ENCODE measurements around the gene GPR171.
"Not testable (repeated sequence)": the region's sequence is repeated elsewhere in the genome, so short reads cannot be mapped to it uniquely, and the experiment has no call there.

GPR171 gene, protein sequence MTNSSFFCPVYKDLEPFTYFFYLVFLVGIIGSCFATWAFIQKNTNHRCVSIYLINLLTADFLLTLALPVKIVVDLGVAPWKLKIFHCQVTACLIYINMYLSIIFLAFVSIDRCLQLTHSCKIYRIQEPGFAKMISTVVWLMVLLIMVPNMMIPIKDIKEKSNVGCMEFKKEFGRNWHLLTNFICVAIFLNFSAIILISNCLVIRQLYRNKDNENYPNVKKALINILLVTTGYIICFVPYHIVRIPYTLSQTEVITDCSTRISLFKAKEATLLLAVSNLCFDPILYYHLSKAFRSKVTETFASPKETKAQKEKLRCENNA

DNA sequence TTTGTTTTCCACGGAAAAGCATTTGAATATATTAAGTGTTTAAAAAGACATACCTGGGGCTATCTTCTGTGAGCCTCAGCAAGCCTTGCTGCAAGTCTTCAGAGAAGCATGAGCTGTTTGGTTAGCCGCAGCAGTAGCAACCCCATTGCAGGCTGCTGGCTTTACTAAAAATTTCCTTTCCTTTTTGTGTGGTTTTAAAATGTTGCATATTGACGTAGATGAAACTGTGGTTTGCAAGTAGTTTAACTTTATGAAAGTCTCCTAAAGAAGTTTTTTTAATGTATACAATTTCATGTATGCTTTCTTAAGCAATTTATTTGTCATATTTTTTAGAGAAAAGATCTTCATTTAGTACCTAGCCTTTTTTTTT, at the start of gene GPR171:
Gene GPR171, minus strand, starts transcription at position 166 of the 370 bp plus-strand sequence. CDS start 3,830 bp downstream, outside the sequence.
- FAIRE-seq = peak; percentile 68

GRCh38 chr3:151248772-151249337, 45.8 kb upstream of the GPR171 start:
- FAIRE-seq = peak; percentile 82

DNA sequence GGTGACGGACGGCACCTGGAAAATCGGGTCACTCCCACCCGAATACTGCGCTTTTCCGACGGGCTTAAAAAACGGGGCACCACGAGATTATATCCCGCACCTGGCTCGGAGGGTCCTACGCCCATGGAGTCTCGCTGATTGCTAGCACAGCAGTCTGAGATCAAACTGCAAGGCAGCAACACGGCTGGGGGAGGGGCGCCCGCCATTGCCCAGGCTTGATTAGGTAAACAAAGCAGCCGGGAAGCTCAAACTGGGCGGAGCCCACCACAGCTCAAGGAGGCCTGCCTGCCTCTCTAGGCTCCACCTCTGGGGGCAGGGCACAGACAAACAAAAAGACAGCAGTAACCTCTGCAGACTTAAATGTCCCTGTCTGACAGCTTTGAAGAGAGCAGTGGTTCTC, 39.0 kb upstream of the GPR171 start:
- not testable (repeated sequence) for FAIRE-seq

- FAIRE-seq = no peak
Measured at GRCh38 chr3:151236736-151237135, 33.7 kb upstream of the GPR171 start.

DNA sequence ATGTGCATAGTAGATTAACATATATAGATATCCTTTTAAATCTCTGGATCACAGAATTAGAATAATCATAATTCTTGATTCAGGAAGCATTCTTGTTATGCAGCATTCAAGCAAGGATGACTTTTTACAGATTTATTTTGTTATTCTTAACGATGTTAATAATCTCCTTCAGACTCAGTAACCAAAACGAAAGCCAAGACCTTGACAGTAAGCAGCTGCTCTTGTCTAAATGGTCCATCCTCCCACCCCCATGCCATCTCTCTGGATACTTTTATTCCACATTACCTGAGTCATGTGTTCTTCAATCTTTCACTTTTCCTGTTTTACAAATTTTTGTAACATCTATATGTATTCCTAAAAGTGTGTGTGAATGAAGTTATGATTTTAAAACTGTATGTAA, 33.3 kb upstream of the GPR171 start:
- no peak for FAIRE-seq

DNA sequence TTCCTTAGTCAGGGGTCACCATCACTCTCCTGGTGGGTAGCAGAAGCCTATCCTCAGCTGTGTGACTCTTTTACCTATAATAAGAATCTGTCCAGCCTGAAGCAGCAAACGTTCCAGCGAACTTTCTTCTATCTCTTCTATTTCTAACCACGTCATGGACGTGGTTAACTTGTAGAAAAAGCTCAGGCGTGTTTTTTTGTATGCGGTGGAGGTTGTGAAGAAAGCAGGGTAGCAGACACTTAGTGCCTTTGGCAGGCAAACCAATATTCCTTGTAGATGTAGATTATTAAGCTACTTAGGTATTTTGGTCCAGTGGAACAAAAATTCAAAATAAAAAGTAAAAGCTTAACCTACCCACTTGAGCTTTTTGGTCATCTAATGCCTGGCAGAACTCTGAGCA, 31.8 kb upstream of the GPR171 start:
- no peak for FAIRE-seq

DNA sequence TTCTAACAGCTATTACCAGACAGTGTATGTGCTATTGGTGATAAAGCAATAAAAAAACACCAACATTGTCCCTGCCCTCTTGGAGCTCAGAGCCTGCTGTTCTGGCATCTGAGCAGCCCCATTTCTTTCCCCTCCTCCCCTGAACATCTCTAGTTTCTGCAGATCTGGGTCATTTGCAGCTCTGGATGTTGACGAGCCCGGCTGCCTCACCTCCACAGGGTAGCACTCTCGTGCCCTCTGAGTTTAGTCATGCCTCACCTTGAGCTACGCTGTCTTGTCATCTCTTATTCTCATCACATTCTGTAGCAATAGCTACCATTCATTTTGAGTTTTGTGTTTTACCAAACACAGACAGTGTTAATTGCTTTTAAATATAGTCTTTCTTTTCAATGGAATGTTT, 30.0 kb upstream of the GPR171 start:
- FAIRE-seq = no peak

DNA sequence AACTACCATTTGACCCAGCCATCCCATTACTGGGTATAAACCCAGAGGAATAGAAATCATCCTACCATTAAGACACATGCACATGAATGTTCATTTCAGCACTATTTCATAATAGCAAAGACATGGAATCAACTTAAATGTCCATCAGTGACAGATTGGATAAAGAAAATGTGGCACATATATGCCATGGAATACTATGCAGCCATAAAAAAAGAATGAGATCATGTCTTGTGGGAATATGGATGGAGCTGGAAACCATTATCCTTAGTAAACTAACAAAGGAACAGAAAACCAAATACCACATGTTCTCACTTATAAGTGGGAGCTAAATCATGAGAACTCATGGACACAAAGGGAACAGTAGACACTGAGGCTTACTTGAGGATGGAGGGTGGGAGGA, 29.4 kb upstream of the GPR171 start:
- FAIRE-seq = not testable (repeated sequence)

- FAIRE-seq = no peak
Measured at GRCh38 chr3:151230646-151231045, 27.6 kb upstream of the GPR171 start.

- no peak for FAIRE-seq
Measured at GRCh38 chr3:151228666-151229040, 25.6 kb upstream of the GPR171 start.

DNA sequence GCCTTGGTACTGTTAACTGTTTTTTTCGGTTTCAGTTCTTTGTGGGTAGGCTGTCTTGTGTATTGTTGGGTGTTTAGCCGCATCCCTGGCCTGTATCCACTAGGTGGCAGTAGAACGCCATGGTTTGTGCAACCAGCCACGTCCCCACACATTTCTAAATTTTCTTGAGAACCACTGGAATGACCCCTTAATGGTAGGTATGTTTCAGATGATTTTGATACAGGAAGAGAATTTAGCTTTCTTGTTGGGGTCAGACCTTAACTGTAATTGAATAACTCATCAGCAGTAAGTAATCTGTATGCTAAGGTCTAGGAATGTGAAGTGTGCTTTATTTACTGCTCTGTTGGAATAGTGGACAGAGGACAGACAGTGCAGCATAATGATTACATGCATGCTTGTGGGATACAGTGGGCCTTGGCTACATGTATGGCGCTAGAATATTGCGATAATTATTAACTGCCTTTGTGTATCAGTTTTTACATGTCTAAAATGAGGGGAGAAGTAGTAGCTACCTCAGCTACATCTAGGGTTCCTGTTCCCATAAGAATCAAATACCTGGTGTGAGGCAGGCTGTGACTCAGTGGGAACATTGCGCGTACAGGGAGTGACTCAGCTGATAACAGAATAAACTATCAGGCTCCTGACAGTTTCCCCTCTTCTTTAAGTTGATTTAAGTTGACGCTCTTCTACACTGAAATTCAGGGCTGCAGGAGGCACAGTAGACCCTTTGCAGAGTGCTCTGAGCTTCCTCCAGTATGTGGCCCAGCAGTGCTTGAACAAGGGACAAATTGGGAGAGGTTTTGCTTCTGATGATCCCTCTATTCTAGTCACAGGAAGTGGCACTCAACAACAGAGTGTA, 25.0 kb upstream of the GPR171 start:
- peak; percentile 49 for FAIRE-seq

GRCh38 chr3:151227266-151227806, 24.3 kb upstream of the GPR171 start:
- FAIRE-seq = no peak

- no peak for FAIRE-seq
Measured at GRCh38 chr3:151226825-151227224, 23.8 kb upstream of the GPR171 start.

DNA sequence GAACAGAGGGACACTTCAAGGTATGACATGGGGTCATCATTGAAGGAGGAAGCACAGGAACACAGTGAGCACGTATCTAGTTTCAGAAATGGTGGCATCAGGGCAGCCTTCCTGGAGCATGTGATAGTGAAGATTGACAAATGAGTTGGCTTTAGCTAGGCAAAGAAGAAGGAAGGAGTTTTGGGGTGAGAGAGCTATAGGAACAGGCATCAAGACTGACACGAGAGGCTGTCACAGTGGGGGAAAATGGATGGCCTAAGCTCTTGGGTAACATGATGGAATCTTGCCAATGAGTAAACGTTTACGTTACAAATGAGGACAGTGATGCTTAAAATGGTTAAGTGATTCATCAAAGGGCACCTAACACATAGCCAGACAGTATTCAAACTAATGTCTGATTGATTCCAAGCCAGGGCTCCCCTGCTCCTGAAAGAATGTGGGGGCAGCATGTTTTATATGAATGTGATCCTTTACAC, 23.1 kb upstream of the GPR171 start:
- no peak for FAIRE-seq

DNA sequence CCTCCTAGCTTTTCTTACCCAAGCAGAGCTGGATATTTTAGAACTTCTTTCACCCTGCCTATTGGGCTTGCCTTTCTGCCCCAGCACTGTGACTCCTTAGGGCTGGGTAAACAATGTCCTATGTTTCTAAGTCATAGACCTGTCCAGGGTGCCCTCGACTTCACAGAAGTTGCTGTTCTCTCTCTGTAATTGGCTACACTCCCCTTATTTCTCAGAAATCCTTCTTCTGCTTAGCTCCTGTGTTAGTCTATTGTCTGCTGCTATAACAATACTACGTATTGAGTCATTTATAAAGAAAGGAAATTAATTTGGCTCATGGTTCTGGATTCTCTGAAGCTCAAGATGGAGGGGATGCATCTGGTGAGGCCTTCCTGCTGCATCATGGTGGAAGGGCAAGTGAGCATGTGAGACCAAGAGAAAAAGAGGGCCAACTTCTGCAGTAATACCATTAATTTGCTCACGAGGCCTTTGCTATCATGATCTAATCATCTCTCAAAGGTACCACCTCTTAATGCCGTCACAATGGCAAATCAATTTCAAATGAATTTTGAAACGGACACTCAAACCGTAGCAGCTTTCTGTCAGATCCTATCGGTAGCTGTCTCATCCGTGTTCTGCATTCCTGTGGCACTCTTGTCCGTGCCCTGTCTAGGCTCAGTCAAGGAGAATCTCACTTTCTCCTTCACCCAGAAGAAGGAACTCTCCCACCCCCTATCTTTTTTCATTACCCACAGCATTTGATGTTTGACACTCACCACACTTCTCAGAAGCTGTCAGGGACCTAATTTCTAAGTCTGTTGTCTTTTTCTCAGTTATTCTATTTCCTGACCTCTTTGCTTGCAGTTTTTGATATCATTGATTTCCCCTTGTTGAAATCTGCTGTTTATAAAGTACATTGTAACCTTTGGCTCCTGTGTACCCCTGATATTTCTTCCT, 22.3 kb upstream of the GPR171 start:
- FAIRE-seq = no peak

DNA sequence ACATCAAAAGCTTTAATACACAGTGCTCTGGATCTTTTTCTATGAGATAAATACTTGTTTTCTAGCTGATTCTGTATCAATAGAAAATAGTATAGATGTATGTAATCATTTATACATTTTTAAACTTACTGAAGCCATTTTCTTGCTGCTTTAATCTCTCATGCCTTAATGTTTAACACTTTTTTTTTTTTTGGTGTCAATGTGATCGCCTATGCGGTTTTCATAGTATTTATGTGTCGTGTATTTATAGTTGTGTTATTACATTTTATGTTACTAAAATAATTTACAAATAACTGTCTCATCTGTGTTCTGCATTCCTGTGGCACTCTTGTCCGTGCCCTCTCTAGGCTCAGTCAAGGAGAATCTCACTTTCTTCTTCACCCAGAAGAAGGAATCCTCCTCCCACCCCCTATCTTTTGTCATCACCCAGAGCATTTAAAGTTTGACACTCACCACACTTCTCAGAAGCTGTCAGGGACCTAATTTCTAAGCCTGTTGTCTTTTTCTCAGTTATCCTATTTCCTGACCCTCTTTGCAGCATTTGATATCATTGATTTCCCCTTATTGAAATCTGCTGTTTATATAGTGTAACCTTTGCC, 21.4 kb upstream of the GPR171 start:
- FAIRE-seq = no peak

GRCh38 chr3:151219056-151219455, 16.0 kb upstream of the GPR171 start:
- no peak for FAIRE-seq

- no peak for FAIRE-seq
Measured at GRCh38 chr3:151218136-151218535, 15.1 kb upstream of the GPR171 start.

GRCh38 chr3:151216641-151217607, 13.9 kb upstream of the GPR171 start:
- FAIRE-seq = no peak

DNA sequence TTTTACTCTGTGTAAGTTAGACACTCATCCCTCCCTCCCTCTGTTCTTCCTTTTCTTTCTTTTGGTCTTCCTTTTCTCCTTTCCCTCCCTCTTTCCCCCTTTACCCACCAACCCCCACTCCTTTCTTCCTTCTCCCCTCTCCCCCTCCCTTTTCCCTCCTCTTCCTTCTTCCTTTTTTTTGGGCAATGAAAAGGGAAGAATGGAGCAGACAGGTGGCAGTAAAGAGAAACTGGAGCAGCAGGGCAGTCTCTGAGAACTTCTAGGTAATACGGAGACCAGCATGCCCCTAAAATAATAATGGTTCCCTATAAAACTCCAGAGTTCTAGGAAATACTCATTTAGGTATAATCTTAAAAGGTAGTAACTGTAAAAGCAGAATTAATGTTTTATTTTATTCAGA, 11.4 kb upstream of the GPR171 start:
- FAIRE-seq = no peak

- no peak for FAIRE-seq
Measured at GRCh38 chr3:151213881-151214280, 10.9 kb upstream of the GPR171 start.

Data from islet of Langerhans (tissue), 1 donor.